NCI-H1417 (cell line): ENCODE data around the gene CAMTA1.
A peak's percentile ranks its signal among the peaks of the same experiment; 100 is the strongest.

Experiments used
- DNase-seq, 3 experiments: peaks; one replicate each; lab custom pipeline; 2025; lab: John Stamatoyannopoulos, UW

Gene CAMTA1

DNA sequence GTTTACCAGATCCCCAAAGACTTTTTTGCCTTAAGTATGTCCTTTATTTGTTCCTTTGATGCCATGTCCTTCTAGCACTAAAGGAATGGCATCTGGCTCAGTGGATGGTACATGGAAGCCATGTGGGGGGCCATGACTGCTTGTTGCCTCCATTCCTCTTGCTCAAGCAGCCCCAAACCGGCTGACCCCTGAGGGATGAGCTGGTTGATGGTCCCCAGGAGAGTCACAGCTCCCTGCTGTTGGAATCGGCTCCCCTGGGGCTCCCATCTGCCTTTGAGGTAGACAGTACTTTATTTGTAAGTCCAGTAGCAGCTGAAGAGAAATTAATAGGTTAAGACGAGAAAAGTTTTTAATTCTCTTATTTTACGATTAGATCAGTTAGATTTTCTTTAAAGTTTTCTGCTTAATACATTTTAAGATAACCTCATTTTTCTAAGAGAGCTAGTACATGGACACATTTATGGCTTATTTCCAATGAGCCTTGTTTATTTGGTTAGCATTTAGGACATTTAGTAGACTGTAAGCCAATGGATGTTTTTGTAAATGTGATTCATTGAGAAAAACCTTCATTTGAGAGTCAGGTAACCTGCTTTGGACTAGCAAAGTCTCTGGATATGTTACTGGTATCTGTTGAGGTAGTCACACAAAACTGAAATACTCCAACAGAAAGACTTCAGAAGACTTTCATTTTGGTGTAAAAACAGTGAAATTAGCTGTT, 88.2 kb downstream of the CAMTA1 start:
- DNase-seq = no peak

DNA sequence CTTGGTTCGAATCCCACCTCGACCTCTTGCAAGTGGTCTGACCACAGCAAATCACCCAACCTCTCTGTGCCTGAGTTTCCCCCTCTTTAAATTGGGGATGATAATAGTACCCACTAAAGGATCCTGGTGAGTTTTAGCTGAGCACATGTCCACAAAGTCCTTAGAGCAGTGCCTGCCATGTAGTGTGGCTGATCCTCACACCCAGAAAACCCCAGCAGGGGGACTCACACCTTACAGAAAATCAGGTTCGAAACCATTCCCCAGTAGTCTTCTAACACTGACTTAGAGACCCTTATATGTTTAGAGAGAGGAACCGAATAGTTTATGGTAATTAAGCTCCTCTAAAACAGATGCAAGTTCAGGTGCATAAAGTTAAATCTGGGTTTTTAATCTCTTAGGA, 89.0 kb downstream of the CAMTA1 start:
- DNase-seq = no peak

DNA sequence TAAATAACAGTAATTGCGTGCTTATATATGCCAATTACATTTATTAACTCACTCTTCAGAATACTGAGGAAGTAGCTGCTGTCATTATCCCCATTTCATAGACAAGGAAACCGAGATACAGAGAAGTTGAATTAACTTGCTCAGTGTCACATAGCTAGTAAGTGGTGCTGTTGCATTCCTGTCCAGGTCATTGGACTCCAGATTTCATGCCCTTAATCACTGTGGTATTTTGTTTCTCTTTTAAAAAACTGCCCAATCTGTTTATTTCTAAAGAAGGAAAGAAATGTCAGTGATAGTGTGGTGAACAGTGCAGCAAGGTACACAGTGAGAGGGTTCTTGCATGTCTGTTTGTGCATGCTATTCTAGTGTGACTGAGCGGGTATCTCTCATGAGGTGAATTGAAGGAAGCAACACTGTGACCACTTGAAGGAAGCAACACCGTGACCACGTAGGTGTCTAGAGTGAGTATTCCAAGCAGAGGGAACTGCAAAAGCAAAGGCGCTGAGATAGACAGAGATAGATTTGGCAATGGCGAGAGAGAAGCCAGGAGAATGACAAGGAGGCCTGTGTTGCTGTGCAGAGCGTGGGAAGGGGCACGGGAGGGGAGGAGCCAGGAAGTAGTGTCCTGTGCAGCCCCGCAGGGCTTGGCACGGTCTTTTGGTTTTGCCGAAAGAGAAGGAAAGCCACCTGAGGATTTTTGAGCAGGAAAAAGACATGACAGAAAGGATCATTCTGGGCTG, 95.9 kb downstream of the CAMTA1 start:
- DNase-seq = peak in 1 of 3 experiments; percentile 86

DNA sequence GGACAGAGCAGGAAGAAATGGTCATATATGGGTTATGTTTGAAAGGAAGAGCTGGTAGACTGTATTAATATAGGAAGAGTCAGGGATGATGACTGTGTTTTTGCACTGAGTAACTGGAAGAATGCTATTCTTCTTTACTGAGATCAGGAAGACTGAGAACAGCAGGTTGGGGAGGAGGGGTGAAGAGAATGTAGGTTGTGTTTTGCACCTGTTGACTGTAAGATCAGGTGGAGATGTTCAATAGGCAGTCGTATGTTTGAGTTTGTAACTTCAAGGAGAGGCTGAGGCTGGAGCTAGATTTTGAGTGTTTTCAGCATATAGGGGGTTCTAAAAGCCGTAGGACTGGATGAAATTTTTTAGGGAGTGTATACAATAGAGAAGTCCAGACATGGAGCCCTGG, 97.2 kb downstream of the CAMTA1 start:
- no peak for DNase-seq

DNA sequence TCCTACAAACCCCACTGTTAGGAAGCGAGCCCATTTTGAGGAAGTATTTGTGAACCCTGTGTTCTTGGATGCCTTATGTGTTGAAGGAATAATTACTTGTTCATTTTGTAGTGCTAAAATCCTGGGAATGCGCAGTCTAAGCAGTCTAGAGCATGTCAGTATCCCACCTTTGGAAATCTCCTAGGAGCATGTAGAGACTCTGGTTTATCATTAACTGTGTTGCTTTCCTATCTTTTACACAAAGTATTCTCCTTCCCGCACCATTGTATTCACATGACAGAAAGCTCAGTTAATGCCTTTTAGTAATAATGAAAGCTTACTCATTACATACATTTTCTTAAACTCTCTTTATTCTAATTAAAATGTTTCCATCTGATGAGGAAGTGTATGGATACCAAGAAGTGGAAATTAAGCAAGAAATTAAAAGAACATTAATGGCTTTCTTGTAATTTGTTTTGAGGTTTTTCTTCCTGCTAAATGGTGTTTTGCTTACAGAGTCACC, 99.4 kb downstream of the CAMTA1 start:
- DNase-seq = no peak

DNA sequence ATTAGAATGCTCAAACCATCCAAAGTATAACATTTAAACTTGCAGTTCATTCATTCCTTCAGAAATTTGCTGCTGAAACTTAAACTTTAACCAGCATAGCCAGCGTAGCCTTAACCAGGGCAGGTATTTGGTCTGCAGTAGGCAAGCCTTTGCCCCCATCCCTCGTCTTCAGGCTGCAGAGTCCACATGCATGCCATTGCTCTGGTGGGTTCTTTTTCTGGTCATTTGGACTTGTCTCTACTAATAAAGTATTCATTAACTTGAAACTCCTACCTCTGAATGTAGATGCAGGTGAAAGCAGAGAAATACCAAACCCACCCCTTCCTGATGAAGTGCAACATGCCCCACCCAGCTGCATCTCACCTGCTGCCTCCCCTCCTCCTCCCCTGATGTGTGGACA, 100.2 kb downstream of the CAMTA1 start:
- DNase-seq = no peak

DNA sequence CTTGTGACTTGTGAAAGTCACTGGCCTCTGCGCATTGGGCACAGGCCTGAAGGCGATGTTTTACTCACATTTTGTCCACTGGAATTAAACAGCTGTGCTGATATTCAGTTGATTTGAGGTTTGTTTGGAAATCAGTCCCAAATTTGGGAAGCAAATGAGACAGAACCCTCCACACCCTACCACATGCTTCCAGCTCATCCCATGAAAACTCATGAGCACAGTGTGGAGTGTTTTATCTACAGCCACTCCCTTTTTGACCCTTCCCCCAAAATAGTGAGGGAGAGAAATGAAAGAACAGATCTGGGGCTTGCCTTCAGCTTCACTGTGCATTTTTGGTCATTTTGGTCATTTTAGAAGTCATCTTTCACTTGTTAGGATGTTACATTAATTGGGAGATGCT, 101.3 kb downstream of the CAMTA1 start:
- DNase-seq = no peak

DNA sequence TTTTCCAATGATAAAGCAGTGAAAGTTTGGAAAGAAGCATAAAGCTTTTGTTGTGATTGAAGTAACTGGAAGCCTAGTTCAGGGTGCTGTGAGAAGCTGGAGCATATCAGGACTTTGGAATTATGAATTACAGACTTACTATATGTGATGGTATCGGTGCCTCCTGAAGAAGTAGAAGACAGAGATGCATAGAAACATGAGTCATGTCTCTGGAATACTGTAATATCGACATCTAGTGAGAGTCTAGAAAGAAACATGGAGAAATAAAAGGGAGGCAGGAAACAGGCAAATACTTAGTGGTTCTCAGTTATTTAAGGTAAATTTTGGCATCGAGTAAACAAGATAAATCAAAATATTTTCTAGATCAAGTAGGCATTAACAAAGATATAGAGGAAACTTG, 103.0 kb downstream of the CAMTA1 start:
- DNase-seq = no peak

DNA sequence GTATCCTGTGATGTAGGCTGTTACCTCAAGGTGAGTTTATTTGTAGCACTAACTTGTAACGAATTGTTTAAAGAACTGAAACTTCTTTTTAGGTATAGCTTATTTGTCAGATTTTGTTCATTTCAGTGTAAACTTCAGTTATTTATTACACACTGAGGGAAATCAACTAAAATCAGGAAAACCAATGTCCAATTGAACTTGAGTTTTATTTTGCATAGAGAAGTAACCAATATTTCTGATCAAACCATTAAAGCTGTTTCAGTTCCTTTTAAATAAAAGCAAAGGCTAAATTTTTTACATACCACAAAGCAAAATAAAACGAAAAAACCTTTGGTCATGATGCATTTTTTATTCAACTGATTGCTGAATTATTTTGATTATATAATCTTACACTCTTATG, 103.6 kb downstream of the CAMTA1 start:
- no peak for DNase-seq

DNA sequence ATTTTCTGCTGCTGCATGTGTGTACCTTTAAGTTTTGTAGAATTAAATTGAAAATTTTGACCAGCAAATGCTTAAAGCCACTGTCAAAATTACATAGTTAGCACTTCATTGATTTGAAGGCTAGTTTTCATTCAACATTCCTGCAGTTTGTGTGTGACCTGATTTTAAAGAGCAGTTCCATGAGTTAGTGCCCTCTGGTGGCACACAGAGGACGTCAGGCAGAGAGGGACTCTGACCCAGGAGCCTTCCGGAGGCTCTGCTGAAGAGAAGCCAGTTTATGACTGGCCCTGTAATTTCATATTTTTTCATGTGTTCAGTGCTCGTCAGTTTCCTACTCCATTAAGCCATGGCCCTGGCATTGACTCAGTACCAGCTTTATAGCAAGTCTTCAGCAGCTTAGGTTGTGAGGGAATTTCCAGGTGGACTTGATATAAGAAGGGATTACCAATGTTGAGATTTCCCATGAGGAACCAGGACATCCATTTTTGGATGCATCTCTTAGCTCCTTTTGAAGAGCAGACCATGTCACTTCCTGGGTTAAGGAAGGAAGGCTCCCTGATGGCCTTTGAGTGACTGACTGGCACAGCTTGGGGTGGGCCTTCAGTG, 104.7 kb downstream of the CAMTA1 start:
- DNase-seq = peak; percentile 5 to 53 (median 51)

DNA sequence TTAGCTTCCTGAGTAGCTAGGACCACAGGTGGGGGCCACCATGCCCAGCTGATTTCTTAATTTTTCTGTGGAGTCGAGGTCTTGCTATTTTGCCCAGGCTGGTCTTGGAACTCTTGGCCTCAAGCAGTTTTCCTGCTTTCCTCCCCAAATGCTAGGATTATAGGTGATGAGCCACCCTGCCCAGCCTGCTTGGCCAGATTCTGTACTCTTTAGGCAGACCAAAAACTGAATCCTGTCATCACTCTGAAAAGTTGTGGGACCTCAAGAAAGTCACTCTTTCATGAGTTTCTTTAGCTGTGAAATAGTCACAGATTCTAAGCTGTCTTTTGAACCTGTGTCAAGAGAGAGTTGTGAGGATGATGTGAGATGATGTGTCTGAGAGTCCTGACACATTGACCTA, 105.4 kb downstream of the CAMTA1 start:
- no peak for DNase-seq

DNA sequence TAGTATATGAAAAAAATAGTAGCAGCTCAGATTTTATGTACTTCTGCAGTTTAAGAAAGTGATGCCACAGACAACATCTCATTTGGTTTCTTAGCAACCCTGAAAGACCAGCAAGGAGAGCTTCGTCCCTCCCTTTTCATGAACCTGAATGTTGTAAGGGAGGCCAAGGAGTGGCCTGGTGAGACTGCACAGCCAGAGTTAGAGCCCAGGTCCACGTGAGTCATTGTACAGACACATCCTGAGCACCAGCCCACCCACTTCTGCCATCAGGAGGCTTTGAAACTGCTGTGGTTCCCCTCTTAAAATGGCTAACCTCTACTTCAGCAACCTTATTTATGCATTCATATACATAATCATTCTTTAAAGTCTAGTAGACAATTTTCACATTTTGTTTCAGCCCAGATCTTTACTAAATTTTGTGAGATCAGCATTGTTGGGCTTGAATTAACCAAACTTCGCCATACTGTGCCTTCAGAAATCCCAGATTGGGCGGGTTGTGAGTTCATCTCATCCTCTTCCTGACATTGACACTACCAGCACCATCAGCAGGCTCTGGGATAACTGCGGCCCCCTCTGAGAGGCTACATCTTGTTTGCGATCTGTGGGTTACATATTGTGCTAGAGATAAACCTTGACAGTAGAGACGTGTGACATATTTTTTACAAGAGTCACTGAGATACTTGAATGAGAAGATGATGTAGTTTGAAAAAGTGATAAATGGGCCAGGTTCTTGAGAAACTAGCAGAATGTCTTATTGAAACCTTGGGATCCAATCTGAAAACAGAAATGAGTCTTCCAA, 106.7 kb downstream of the CAMTA1 start:
- DNase-seq = no peak

DNA sequence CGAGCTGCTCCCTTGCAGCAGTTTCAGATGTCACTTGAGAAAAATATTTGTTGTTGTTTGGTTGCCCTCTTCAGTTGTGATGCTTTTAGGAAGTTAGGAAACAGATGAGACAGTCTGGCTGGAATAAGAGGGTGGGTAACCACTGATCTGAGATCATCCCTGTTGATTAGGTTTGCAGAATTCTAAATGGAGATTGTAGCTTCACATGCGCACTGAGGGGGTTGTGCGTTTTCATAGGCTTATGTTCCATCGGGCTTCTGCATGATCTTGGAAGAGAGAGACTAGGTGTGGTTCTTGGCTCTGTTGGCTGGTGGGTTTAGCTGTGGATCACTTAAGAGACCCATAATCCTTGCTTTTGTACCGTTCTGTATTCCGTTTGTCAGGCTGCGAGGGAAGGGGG, 108.1 kb downstream of the CAMTA1 start:
- DNase-seq = no peak

DNA sequence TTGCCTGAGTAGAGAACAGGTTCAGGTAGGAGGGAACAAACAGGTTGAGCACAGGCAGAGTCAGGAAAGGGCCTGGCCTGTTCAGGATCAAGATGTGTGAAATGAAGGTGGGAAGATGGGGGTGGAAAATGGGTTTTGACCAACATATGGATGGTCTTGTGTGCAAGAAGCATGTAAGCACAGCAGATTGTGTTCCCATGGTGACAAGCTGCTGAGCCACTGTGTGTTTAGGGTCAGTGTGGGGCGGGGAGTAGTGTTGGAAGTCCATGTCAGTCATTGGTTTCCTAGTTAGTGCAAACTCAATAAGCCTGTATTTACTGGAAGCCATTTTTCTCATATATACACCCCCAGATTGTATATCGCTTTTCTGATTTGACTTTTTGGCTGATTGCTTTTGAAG, 111.9 kb downstream of the CAMTA1 start:
- DNase-seq = peak; percentile 18 to 54 (median 22)

DNA sequence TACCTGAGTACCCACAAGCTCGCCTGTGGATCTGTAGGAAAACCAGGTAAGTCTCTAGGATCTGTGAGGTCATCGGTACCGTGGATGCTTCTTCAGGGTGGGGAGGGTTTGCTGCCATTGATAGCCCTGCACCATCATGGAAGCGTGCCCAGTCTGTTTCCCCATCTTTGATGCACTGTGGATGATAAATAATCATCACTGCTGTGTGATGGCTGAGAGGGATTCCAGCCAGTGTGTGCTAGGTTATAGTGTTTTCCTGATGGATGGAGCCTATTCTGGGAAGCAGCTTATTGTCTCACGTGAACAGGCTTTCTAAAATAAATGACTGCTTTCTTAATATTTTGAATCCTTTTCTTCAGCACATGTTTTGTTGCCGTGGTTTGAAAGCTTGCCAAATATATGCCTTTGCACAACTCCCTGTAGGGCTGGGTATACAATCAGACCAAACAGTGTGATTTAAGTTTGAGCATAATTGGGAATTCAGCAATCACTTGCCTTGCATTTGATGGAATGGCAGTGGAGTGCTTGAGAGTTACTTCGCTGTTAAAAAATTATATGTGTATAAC, 113.8 kb downstream of the CAMTA1 start:
- DNase-seq = no peak

DNA sequence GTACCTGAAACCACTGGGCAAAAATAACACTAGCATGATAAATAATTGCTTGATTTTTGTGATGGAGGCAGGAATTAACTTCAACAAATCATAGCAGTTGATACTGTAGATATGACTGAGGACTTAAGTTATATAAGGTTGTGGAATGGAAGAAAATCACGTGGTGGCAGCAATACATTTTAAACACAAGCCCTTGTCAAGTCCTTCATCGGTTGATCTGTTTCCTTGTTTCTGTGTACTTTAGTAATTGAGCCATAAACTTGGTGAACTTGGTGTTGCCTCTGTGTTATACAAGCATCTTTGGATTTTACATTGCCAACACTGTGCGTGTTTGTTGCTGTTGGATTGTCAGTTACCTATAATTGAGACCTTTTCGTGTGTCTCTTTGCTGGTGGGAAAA, 114.4 kb downstream of the CAMTA1 start:
- no peak for DNase-seq

DNA sequence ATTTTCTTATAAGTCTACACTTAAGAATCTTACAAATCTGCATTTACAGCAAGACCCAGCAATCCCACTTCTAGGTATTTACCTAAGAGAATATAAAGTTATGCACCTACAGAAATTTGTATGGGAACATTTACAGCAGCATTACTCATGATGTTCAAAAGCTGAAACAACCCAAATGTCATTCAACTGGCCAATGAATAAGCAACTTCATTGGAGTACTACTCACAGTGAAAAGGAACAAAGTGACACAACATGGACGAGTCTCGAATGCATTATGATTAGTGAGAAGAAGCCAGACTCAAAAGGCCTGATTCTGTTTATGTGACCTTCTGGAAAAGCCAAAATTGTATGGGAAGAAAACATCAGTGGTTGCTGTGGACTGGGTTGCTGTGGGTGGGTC, 116.9 kb downstream of the CAMTA1 start:
- no peak for DNase-seq

DNA sequence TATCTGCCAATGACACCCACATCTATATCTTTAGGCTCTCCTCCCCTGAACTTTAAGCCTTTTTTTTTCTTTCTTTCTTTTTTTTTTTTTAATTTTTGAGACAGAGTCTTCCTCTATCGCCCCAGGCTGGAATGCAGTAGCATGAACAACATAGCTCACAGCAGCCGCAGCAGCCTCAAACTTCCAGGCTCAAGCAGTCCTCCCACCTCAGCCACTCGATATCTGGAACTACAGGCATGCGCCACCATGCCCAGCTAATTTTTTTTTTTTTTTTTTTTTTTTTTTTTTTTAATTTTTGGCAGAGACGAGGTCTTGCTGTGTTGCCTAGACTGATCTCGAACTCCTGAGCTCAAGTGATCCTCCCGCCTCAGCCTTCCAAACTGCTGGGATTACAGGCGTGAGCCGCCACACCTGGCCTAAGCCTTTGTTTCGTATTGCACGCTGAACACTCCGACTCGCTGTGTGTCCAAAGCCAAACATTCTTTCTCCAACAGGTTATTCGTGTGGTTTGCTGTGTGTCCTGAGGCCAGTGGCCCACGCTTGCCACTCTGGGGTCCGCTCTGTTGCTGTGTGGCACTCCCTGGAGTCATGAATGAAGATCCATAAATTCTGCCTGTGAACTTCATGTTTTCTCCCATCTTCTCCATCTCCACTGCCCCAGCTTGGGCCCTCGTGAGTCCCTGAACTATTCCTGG, 119.4 kb downstream of the CAMTA1 start:
- DNase-seq = no peak

DNA sequence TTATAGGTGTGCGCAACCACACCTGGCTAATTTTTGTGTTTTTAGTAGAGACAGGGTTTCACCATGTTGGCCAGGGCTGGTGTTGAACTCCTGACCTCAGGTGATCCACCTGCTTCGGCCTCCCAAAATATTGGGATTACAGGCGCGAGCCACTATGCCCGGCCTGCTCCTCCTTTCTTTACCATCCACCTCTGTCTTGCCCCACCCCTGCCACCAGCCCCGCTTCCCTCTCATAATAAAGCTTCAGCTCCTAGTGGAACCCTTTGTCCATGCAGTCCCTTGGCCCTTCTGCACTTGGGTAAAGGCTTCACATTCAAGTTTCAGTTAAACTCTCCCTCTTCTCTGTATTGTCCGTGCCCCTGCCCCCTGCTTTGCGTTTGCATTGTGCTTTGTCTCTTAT, 120.1 kb downstream of the CAMTA1 start:
- no peak for DNase-seq

DNA sequence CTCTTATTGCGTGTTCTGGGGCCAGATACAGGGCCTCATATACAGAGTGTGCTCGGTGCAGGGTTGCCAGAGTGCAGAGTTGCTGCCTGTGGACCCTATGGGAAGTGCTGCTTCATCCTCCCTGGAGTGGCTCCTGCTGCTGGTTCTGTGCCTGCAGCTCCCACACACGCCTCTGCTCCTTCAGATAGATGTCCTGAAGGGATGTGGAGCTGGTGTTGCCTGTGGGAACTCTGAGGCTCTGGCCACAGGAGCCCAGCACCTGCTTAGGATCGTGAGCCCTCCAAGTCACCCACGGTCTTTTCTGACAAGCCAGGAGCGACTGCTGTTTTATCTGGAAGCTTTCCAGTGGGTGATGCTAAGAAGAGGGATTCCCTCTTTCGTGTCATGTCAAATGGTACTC, 120.5 kb downstream of the CAMTA1 start:
- DNase-seq = no peak

DNA sequence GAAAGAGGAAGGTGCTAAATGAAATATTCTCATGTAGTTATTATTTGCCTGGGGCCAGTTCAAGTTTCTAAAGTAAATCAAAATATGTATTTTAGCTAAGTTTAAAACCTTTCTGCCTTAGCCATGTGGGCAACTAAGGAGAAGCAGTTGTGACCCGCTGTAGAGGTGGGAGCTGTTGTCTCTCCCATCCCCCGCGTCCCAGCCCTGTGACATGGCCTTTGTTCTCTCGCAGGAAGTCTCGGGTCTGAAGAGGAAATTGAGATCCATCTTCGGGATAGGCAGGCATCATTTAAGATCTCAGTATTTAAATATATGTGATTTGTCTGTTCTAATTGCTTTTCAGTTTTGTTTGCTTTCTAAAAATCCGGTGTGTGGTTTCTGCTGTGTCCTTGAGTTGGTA, 121.5 kb downstream of the CAMTA1 start:
- no peak for DNase-seq
